Activated naive CD8-positive, alpha-beta T cell treated with anti-CD3 and anti-CD28 coated beads, Interleukin-2, amount 50 U/mL, for 24 hours (primary cell): ENCODE data around the gene RNF144A.
A peak's percentile ranks its signal among the peaks of the same experiment; 100 is the strongest.

Experiments
- ATAC-seq: fragments of 150-1000 bp; cut with Tn5 transposase; one replicate; pipeline ENCODE4 v1.10.0; 2021
- DNase-seq: peaks from one replicate; pipeline ENCODE4 v3.0.0; 2021
- H3K27ac Mint-ChIP-seq: one replicate; pipeline ENCODE4 v1.8.0; 2021; ENCODE audit warnings: mild to moderate bottlenecking, mixed read lengths
- H3K27me3 Mint-ChIP-seq: one replicate; pipeline ENCODE4 v1.8.0; 2021; ENCODE audit warnings: mixed read lengths
- H3K36me3 Mint-ChIP-seq: one replicate; pipeline ENCODE4 v1.8.0; 2021; ENCODE audit warnings: low read depth, mixed read lengths
- H3K4me1 Mint-ChIP-seq: one replicate; pipeline ENCODE4 v1.8.0; 2021; ENCODE audit warnings: mixed read lengths
- H3K4me3 Mint-ChIP-seq: one replicate; pipeline ENCODE4 v1.8.0; 2021; ENCODE audit warnings: mild to moderate bottlenecking, moderate library complexity, mixed read lengths
- H3K9me3 Mint-ChIP-seq: one replicate; pipeline ENCODE4 v1.8.0; 2021; ENCODE audit warnings: mixed read lengths

RNF144A gene

DNA sequence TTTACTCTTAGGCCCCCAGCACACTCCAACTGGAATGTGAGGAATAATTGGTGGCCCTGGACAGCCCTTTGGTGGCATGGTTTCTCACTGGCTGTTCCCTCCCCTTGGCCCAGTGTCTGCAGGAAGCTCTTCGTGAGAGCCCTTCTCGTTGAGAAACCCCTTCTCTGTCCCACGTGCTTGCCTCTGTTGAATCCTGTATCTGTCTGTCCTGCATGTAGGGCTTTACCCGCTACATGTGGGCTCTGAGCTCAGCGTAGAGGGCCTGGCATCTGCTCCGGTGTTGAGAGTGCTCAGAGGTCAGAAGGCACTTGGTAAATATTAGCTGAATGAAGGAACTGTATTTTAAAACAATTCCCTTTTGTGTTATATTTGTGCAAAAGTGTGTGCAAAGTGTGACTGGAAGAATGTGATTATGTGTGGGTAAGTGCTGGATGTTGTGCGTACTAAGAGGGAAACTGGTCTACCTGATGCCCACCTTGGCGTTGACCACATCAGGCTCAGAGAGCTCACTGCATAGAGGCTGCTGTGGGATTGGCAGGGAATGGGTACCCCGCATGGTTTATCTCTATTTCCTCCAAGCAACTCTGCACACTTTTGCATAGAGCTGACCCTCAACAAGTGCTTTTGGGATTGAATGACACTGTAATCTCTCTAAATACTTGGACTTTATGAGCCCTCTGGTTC lies 40.0 kb downstream of the RNF144A start:
- Mint-ChIP-seq H3K36me3 (no peaks in the 10 kb centered on the region), H3K9me3 (no peaks in the 10 kb centered on the region), H3K27me3 (no peaks in the 10 kb centered on the region), H3K4me1 (peaks cover 13% of the 10 kb centered on the region), H3K27ac (no peak overlapping the region), H3K4me3 (no peak overlapping the region)
- ATAC-seq (no peak), DNase-seq (no peak)

- H3K9me3 Mint-ChIP-seq = peaks cover 3% of the 10 kb centered on the region
- peaks cover 13% of the 10 kb centered on the region for H3K4me1 Mint-ChIP-seq
- no peak for ATAC-seq
- peaks cover 7% of the 10 kb centered on the region for H3K36me3 Mint-ChIP-seq
- no peak overlapping the region for H3K4me3 Mint-ChIP-seq
- no peak overlapping the region for H3K27ac Mint-ChIP-seq
- H3K27me3 Mint-ChIP-seq = no peaks in the 10 kb centered on the region
- no peak for DNase-seq
Measured at GRCh38 chr2:6957910-6958615, 40.9 kb downstream of the RNF144A start.

GRCh38 chr2:6958616-6959235 lies 41.5 kb downstream of the RNF144A start:
- H3K4me1 Mint-ChIP-seq = peaks cover 13% of the 10 kb centered on the region
- peaks cover 12% of the 10 kb centered on the region for H3K36me3 Mint-ChIP-seq
- no peaks in the 10 kb centered on the region for H3K27me3 Mint-ChIP-seq
- H3K4me3 Mint-ChIP-seq = no peak overlapping the region
- DNase-seq (no peak), ATAC-seq (no peak)
- peaks cover 3% of the 10 kb centered on the region for H3K9me3 Mint-ChIP-seq
- H3K27ac Mint-ChIP-seq = no peak overlapping the region

GRCh38 chr2:6959751-6960150 lies 42.5 kb downstream of the RNF144A start:
- H3K4me1 Mint-ChIP-seq = peaks cover 13% of the 10 kb centered on the region

DNA sequence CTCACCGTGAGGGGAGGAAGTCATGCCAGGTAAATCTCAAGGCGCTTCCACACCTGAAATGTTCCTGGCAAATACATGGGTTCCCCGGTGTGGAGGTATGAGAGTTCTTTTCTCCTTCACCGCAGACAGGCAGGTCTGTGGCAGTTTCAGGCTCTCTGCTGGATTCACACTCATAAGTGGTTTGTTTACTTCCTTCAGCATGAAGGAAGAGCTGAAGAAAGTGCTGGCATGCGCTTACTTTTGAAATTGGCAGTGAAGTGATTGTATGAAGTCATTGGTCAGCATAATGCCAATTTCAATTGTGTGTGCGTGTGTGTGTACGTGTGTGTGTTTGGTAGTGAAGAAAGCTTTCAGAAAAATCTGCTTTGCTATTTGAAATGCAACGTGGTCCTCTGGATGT lies 43.4 kb downstream of the RNF144A start:
- peaks cover 15% of the 10 kb centered on the region for H3K36me3 Mint-ChIP-seq
- no peak overlapping the region for H3K27ac Mint-ChIP-seq
- H3K27me3 Mint-ChIP-seq = no peaks in the 10 kb centered on the region
- peaks cover 15% of the 10 kb centered on the region for H3K4me1 Mint-ChIP-seq
- H3K9me3 Mint-ChIP-seq = peaks cover 3% of the 10 kb centered on the region
- H3K4me3 Mint-ChIP-seq = no peak overlapping the region
- no peak for ATAC-seq
- DNase-seq = no peak

More at GRCh38 chr2:6959751-6960150, 42.5 kb downstream of the RNF144A start:
- Mint-ChIP-seq H3K4me3 (no peak overlapping the region), H3K27me3 (no peaks in the 10 kb centered on the region), H3K36me3 (peaks cover 15% of the 10 kb centered on the region), H3K9me3 (peaks cover 3% of the 10 kb centered on the region), H3K27ac (no peak overlapping the region)
- DNase-seq (no peak), ATAC-seq (no peak)

DNA sequence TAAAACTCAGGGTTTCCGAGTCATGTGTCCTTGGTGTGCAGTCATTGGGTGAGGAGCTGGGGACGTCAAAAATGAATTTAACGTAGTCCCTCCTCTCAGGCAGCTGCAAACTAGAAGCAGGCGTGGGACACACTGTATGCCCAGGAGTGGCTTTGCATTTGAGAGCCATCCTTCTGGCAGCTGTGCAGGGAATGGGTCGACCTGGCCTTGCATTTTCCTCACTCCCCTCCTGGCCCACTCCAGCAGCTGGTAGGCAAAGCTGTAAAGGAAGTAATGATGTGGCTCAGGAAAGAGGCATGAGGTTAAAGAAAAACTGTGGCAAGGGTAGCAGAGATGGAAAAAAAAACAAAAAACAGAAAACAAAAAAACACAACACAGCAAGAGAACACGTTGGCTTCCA lies 46.5 kb downstream of the RNF144A start:
- H3K27me3 Mint-ChIP-seq = no peaks in the 10 kb centered on the region
- no peak overlapping the region for H3K27ac Mint-ChIP-seq
- no peak overlapping the region for H3K4me3 Mint-ChIP-seq
- peaks cover 15% of the 10 kb centered on the region for H3K4me1 Mint-ChIP-seq
- H3K9me3 Mint-ChIP-seq = peaks cover 3% of the 10 kb centered on the region
- no peak for ATAC-seq
- no peak for DNase-seq
- H3K36me3 Mint-ChIP-seq = peaks cover 15% of the 10 kb centered on the region

GRCh38 chr2:6965071-6965795 lies 48.0 kb downstream of the RNF144A start:
- Mint-ChIP-seq H3K27me3 (no peaks in the 10 kb centered on the region), H3K4me1 (peaks cover 5% of the 10 kb centered on the region), H3K27ac (no peak overlapping the region), H3K36me3 (peaks cover 19% of the 10 kb centered on the region), H3K4me3 (no peak overlapping the region), H3K9me3 (peaks cover 3% of the 10 kb centered on the region)
- ATAC-seq = no peak
- no peak for DNase-seq

- DNase-seq = no peak
- Mint-ChIP-seq H3K9me3 (peaks cover 3% of the 10 kb centered on the region), H3K4me3 (no peak overlapping the region), H3K4me1 (peaks cover 3% of the 10 kb centered on the region), H3K27ac (no peak overlapping the region), H3K36me3 (peaks cover 23% of the 10 kb centered on the region), H3K27me3 (no peaks in the 10 kb centered on the region)
- ATAC-seq = no peak
Measured at GRCh38 chr2:6966446-6966940, 49.3 kb downstream of the RNF144A start.

- no peak for ATAC-seq
- Mint-ChIP-seq H3K36me3 (peaks cover 23% of the 10 kb centered on the region), H3K27me3 (no peaks in the 10 kb centered on the region), H3K4me1 (peaks cover 3% of the 10 kb centered on the region), H3K27ac (no peak overlapping the region), H3K4me3 (no peak overlapping the region), H3K9me3 (peaks cover 3% of the 10 kb centered on the region)
- no peak for DNase-seq
Measured at GRCh38 chr2:6967301-6967700, 50.1 kb downstream of the RNF144A start.

- H3K27ac Mint-ChIP-seq = no peak overlapping the region
- DNase-seq = no peak
- ATAC-seq = no peak
- no peaks in the 10 kb centered on the region for H3K9me3 Mint-ChIP-seq
- H3K4me1 Mint-ChIP-seq = peaks cover 3% of the 10 kb centered on the region
- no peaks in the 10 kb centered on the region for H3K27me3 Mint-ChIP-seq
- peaks cover 18% of the 10 kb centered on the region for H3K36me3 Mint-ChIP-seq
- no peak overlapping the region for H3K4me3 Mint-ChIP-seq
Measured at GRCh38 chr2:6968319-6969100, 51.3 kb downstream of the RNF144A start.

DNA sequence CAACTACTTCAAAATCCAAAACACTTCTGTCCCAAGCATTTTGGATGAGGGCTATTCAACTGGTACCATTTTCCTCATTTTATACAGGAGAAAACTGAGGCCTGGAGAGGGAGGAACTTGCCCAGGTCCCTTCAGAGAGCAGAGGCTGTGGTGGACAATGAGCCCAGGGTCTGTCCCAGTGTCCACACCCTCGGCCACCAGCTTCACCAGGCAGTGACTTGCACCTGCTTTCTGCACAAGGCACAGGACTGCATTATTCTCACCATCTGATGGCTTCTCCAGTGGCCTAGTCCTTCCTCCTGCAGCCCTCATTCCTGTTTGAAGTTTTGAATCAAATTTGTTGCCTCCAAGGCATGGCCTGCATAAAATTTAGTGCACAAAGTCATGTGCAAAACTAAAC lies 53.3 kb downstream of the RNF144A start:
- H3K4me3 Mint-ChIP-seq = no peak overlapping the region
- H3K4me1 Mint-ChIP-seq = peaks cover 3% of the 10 kb centered on the region
- H3K27ac Mint-ChIP-seq = no peak overlapping the region
- H3K9me3 Mint-ChIP-seq = no peaks in the 10 kb centered on the region
- ATAC-seq (no peak), DNase-seq (no peak)
- no peaks in the 10 kb centered on the region for H3K27me3 Mint-ChIP-seq
- peaks cover 13% of the 10 kb centered on the region for H3K36me3 Mint-ChIP-seq

DNA sequence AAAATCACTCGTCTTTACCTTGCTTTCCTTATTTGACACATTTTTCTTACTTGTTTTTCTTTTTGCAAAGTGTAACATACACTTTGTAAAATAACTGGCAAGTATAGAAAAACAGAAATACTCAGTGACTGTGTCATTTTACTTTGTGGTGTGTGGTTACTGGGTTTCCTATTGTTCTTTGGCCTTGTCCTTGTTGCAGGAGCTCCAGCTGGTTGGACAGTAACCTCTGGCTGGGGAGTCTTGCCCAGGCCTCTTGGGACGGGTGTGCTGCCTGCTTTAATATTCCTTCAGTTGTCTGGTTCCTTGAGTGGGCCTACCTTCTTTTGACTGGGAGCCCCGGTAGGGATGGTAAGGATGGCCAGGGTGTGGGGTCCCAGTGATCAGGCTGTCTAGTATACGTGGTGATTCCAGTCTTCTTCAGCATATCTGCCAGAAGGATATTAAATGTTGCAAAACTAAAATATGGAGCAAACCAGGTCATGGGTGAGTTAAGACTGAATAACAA lies 53.8 kb downstream of the RNF144A start:
- Mint-ChIP-seq H3K9me3 (no peaks in the 10 kb centered on the region), H3K4me1 (peaks cover 6% of the 10 kb centered on the region), H3K27ac (peak overlapping the region; percentile 36), H3K4me3 (no peak overlapping the region), H3K27me3 (no peaks in the 10 kb centered on the region), H3K36me3 (peaks cover 16% of the 10 kb centered on the region)
- DNase-seq (no peak), ATAC-seq (no peak)

DNA sequence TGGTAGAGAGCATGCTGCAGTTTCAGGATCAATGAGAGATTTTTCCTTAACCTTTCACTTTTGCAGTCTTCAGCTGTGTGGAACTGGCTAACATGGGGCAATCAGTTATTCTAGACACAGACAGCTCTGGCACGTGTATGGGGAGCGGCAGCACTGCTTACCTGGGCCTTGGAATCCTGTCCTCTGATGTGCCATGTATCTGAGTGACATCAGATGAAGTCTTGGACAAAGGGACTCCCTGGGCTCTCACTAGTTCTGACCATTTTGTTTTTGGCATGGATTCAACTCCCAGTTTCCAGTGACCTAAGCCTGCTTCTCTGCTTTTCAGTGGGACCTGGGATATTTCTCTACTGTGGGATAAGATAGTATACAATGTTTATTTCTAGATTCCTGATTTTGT lies 54.3 kb downstream of the RNF144A start:
- no peak for ATAC-seq
- DNase-seq = no peak
- Mint-ChIP-seq H3K9me3 (no peaks in the 10 kb centered on the region), H3K36me3 (peaks cover 17% of the 10 kb centered on the region), H3K27me3 (no peaks in the 10 kb centered on the region), H3K27ac (no peak overlapping the region), H3K4me3 (no peak overlapping the region), H3K4me1 (peaks cover 9% of the 10 kb centered on the region)
